OCI-LY3 (cell line): Measurements from ENCODE around the gene RHD.
"Not testable (repeated sequence)": the region's sequence is repeated elsewhere in the genome, so short reads cannot be mapped to it uniquely, and the experiment has no call there.

Source experiments
- EZH2phosphoT487 ChIP-seq: fragments of 200-600 bp; shearing (Covaris generic); IDR thresholded peaks from 2 replicates; pipeline ENCODE4 v1.6.1; 2018; ENCODE audit warnings: antibody characterized with exemption, mixed run types, low read depth
- TF ChIP-seq, protein P1 (sequence below): fragments of 200-600, 300-600 bp; sonication (generic); IDR thresholded peaks from 2 replicates; pipeline ENCODE4 v1.5.1; 2014; ENCODE audit warnings: antibody characterized with exemption, low read length, low read depth

GRCh38 chr1:25275648-25276047, 3.3 kb downstream of the RHD start:
- TF ChIP-seq, protein P1, sequence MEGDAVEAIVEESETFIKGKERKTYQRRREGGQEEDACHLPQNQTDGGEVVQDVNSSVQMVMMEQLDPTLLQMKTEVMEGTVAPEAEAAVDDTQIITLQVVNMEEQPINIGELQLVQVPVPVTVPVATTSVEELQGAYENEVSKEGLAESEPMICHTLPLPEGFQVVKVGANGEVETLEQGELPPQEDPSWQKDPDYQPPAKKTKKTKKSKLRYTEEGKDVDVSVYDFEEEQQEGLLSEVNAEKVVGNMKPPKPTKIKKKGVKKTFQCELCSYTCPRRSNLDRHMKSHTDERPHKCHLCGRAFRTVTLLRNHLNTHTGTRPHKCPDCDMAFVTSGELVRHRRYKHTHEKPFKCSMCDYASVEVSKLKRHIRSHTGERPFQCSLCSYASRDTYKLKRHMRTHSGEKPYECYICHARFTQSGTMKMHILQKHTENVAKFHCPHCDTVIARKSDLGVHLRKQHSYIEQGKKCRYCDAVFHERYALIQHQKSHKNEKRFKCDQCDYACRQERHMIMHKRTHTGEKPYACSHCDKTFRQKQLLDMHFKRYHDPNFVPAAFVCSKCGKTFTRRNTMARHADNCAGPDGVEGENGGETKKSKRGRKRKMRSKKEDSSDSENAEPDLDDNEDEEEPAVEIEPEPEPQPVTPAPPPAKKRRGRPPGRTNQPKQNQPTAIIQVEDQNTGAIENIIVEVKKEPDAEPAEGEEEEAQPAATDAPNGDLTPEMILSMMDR, result not testable (repeated sequence)
- not testable (repeated sequence) for TF ChIP-seq EZH2phosphoT487
